Medulla oblongata (tissue), 1 donor: ENCODE measurements around the gene MT3.
A peak's percentile ranks its signal among the peaks of the same experiment; 100 is the strongest.
"Not testable (repeated sequence)": the region's sequence is repeated elsewhere in the genome, so short reads cannot be mapped to it uniquely, and the experiment has no call there.

Source experiments
- DNase-seq: peaks from one replicate; pipeline ENCODE4 v3.0.0-alpha.2; 2015; ENCODE audit errors: extremely low spot score

The MT3 gene

DNA sequence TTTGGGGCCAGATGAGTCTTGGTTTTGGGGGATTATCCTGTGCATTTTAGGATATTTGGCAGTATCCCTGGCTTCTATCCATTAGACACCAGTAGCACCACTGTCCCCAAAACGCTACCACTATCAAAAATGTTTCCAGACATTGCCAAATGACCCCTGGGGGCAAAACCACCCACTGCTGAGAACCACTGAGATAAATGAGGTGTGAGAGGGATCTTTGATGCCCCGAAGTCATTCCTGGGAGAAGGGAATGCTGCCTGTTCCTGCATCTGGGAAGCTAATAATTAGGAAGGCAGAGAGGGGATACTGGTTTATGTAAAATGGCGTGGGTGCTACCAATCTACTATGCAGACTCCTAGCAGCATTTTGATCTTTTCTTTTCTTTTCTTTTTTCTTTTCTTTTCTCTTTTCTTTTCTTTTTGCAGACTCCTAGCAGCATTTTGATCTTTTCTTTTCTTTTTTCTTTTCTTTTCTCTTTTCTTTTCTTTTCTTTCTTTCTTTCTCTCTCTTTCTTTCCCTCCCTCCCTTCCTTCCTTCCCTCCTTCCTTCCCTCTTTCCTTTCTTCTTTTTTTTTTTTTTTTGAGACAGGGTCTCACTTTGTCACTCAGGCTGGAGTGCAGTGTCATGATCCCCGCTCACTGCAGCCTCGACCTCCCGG, 8.8 kb upstream of the MT3 start:
- DNase-seq = no peak

DNA sequence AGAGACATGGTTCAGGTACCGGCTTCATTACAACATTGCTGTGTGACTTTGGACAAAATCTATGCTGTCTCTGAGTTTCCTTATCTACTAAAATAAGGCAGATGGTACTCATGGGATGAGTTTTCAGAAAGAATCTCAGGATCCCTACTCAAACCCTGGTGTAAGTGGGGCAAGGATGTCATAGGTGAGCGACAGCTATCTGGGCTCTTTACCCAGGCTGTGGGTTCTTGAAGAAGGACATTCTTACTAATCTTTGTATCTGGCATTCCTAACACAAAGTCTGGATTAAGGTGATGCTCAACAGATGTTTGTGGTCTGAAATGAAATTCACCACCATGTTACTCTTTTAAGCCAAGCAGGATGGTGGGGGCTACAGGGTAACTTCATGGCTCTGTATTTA, 6.4 kb upstream of the MT3 start:
- DNase-seq = not testable (repeated sequence)

DNA sequence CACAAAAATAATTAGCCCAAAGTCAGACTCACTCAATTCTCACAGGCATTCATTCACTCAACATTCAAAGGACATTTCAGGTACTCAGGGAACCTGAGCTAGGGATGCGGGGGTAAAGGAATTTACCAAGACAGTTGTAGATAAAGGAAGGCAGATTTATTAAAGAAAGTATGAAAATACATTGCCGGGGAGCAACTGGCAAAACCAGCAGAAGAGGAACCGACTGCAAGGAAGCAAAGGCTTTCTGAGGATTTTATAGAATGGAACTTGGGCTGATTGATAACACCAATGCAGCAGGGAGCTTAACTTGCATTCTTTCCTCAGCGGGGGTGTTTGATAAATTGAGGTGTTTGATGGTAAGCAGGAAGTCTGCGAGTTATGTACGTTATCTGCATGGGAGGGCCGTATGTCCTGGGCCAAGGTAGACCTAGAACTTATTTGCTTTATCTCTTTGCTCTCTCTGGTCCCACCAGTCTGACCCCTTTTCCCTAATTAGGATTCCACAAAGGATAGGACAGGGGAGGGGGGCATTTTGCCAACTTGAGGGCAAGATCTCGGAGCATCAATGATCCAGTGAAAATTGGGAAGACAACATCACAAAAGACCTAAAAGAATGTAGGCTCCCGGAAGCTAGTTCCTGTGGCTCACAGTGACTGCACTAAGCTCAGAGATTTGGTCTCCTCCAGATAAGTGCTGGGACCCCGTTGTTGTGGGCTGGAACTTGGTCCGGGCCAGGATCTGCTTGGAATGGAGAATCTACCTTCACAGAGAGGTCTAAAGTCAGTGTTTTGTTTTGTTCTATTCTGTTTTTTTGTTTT, 5.8 kb upstream of the MT3 start:
- no peak for DNase-seq

DNA sequence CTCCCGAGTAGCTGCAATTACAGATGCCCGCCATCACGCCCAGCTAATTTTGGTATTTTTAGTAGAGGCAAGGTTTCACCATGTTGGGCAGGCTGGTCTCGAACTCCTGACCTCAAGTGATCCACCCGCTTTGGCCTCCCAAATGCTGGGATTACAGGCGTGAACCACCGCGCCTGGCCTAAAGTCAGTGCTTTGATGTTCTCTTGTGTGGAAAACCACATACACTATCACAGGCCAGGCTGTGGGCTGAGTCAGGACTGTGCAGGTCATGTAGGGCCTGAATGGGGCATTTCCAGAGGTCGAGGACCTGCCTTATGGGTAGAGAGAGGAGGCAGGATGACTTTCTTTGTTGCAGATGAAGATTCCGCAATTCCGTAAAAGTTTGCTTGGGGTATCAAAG, 5.1 kb upstream of the MT3 start:
- DNase-seq = no peak

DNA sequence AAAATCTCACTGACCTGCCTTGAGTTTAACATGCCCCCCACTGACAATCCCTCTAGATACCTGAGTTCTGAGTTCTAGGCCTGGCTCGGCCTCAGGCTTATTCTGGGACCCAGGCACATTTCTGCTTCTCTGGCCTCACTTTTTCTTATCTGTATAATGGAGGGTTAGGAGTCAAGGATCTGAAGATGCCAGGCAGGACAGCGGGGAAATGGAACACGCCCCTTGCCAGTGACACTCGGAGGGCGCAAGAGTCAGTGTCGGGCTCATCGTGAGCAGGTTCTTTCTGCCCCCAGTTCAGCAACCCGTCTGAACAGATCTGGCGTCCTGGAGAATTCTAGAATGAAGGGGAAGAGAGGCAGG, 567 bp upstream of the MT3 start:
- DNase-seq = no peak

DNA sequence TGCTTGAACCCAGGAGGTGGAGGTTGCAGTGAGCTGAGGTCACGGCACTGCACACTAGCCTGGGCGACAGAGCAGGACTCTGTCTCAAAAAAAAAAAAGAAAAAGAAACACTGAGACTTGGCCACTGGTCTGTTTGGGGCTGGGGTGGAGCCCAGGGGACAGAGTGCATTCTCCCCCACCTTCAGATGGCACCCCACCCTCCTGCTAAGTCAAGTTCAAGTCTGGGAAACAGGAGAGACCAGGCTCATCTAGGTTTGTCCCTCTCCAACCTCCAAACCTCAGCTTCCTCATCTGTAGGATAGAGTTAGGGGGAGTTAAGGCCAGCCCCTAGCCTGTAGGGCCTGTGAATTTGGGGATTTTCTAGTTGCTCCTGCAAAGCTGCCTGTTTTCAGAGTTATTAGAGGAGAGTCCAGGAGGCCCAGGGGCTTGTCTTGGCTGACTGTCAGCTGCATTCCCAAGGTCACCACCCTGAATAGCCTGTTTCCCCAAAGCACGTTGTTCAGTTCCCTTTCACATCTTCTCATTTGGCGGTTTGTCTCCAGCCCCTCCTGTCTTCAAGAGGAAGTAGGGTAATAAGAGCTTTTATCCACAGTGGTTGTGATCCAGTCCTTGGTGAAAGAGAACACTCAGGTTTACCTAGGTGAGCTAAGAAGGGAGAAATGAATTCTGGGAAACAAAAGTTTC, 2.2 kb downstream of the MT3 start:
- DNase-seq = peak; percentile 49

DNA sequence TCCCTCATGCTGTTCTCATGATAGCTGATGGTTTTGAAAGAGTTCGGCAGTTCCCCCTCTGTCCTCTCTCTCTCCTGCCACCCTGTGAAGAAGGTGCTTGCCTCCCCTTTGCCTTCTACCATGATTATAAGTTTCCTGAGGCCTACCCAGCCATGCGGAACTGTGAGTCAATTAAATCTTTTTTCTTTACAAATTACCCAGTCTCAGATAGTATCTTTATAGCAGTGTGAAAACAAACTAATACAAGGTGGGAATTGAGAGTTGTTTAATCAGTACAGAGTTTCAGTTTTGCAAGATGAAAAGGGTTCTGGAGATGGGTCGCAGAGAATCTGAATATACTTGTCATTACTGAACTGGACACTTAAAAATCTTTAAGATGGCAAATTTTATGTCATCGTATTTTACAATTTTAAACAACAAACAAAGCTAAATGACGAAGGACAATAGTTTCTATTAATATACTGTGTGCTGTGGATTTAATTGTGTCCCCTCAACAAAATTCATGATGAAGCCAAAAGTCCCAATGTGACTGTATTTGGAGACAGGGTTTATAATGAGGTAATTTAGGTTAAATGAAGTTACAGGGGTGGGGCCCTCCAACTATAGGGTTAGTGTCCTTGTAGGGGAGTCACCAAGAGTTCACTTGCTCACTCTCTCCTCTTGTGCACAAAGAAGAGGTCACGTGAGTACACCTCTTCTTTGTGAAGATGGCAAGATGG, 4.4 kb downstream of the MT3 start:
- no peak for DNase-seq

DNA sequence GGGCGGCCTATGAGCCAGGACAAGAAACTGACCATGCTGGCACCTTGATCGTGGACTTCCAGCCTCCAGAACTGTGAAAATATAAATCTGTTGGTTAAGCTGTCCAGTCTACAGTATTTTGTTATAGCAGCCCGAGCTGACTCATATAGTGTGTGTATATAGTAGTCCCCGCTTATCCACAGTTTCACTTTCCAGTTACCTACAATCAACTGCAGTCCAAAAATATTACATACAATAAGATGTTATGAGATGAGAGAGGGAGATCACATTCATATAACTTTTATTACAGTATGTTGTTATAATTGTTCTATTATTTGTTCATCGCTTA, 4.9 kb downstream of the MT3 start:
- DNase-seq = no peak

DNA sequence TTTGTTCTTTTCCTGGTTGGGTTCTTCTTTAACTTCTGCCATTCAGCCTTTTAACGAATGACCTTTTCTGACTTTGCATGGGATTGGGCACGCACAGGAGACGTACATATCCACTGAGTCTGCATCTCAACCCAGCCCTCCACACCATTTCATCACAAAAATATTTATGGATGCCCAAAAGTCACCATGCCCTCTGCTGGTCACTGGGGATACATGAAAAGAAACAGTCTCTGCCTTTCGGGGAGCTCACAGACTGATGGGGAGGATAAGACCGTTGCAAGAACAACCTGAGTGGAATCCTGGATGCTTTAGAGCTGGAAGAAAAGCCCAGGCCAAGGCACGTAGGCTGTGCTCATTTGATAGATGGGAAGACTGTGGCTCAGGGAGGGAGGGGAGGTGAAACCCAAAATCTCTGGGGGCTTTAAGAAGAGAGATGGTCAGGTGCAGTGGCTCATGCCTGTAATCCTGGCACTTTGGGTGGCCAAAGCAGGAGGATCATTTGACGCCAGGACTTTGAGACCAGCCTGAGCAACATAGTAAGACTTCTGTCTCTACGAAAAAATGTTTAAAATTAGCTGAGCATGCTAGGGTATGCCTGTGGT, 11.2 kb downstream of the MT3 start:
- DNase-seq = peak; percentile 89

DNA sequence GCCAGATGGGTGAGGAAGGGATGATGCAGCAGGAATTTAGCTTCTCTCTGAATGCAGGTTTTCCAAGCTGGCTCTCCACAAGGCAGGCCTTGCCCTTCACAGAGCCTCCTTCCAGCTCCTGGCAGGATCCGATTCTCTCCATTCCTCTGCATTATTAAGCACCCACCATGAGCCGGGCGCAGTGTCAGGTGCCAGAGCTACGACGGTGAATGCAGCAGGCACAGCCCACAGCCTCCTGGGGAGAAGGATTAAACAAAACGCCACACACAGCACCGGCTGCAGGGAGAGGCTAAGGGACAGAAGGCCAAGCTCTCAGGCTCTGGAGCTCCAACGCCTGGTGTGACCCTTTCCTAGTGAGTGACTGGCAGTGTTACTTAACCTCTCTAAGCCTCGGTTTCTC, 12.0 kb downstream of the MT3 start:
- DNase-seq = no peak

DNA sequence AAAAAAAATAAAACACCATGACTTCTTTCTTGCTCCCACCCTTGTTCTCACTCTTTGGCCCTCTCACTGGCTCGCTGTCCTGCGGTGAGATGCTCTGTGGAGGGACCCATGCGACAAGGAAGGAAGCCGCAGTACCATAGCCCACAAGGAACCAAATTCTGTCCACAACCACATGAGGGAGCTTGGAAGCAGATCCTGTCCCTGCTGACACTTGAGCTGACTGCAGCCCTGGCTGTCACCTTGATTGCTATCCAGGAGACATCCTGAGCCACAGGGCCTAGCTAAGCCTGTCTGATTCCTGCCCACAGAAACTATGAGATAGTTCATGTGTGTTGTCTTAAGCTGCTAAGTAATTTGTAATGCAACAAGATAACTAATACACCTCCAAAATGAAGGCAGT, 14.3 kb downstream of the MT3 start:
- DNase-seq = peak; percentile 74

DNA sequence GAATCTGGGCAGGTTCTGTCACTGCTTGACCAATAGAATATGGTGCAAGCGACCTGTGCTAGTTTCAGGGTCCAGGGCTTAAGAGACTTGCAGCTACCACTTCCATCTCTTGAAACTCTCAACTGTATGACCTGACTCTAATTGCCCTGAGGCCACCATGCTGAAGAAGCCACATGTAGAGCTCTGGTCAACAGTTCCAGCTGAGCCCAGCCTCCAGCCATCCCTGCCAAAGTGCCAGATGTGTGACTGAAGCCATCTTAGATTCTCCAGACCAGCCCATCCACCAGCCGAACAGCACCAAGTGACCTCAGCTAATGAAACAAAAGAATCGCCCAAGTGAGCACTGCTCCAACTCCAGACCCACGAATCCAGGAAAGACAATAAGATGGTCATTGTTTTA, 15.6 kb downstream of the MT3 start:
- DNase-seq = no peak

DNA sequence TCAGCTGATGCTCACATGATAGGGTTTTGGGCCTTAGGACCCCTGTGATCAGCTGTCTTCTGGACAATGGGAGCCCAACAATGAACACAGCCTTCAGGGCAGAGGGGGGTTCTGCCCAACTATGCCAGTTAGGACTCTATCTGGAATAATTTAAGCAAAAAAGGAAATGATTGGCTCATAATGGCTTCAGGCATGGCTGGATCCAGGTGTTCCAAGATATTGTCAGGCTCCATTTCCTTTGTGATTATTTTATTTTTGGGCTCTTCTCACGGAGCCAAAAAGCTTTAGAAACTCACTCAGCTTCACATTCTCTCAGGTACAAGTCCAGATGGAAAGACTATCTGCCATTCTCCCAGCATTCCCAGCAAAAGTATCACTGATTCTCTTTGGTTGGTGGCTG, 16.1 kb downstream of the MT3 start:
- DNase-seq = no peak

DNA sequence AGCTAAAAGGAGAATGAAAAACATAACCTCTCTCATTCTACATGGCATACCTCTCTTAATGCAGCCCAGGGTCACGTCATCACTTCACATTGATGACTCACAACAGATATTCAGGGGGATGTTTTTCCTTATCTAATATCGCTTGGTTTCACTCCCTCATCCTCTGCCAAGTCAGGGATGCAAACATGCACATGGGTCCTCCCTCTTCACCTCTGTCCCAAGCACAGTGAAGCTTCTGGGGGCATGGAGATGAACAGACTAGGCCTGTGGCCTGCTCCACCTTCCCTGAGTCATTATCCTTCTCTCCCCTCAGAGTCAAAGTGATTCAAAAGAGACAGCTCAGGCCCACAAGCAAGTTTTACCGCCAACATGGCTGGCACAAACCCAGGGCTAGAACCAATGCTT, 16.7 kb downstream of the MT3 start:
- no peak for DNase-seq

DNA sequence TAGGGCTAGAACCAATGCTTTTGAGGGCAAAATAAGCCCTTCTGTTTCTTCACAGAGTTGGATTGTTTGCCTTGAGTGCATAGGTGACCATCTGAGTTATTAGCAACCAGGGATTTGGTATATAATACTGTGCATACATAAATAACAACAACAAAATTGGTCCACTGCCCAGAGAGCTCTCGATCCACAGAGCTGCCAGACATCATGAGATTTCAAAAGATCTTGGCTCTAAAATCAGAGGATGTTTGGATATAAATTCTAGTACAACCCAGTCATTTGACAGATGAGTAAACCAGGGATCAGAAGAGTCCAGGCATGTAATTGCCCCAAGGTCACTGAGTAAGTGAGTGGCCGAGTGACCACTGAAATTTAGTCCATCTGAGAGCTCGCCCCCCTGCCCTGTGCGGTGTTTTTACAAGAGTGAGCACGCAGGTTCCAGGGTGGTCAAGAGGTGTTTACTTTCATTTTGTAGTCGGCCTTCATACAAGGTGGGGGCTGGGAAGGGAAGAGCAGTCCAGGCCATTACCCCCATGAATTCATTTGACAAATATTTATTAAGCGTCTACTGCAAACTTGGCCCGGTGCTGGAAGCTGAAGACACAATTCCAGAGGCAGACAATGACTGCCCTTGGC, 17.3 kb downstream of the MT3 start:
- peak; percentile 50 for DNase-seq

DNA sequence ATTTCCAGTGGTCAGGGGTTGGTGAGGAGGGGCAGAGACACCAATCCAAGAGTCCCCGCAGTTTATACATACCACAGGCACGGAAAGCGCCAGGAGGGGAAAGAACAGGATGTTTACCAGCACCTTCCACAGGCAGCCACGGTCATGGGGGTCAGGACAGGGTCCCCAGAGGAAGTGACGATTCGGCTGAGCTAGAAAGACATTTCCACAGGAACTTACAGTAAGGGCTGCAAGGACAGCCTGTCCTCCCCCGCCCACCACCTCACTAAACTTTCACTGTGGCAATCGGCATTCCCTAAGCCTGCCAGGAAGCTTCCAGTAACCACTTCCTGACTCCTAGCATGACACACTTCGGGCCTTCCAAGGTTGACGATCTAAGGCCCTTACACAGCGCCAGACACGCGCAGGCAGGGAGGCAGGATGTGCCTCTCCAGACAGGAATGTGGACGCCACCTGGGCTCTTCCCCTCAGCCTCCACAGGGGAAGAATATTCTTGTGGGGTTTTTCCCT, 17.8 kb downstream of the MT3 start:
- peak; percentile 47 for DNase-seq

DNA sequence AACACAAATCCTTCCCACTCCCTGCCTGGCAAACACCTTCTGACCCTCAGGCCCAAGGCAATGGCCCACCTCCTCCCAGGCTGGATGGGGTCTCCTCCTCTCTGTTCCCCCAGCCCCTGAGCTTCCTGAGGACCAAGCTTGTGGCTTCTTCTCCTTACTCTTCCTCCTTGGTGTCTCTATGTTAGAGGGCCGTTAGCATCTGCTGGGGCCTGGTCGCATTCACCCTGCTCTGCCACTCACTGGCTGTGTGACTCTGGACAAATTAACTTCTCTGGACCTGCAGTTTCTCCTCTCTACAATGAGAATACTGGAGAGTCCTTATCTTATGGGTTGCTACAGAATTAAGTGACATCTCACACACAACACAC, 18.3 kb downstream of the MT3 start:
- DNase-seq = peak; percentile 23

DNA sequence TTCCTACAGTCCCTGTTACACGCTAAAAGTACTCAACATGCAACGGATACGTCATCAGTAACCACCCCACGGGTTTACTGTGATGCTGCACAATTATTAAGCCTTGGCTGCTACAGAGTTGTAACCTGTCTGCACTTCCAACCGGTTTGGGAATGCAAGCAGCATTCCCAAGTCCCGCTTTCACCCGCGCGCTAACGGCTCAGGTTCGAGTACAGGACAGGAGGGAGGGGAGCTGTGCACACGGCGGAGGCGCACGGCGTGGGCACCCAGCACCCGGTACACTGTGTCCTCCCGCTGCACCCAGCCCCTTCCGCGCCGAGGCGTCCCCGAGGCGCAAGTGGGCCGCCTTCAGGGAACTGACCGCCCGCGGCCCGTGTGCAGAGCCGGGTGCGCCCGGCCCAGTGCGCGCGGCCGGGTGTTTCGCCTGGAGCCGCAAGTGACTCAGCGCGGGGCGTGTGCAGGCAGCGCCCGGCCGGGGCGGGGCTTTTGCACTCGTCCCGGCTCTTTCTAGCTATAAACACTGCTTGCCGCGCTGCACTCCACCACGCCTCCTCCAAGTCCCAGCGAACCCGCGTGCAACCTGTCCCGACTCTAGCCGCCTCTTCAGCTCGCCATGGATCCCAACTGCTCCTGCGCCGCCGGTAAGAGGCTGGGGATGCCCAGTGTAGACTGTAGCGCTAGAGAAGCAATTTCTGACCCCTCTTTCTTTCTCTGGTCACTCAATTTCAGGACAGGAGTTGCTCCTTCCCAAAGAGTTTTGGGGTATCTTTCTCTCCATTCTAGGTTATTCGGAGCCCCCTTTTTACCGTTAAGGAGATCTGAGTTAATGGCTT, 18.9 kb downstream of the MT3 start, which contains the start of gene MT2A:
TSS of gene MT2A (plus strand) at position 542 of the 833 bp plus-strand sequence. CDS start at position 614, 72 bp downstream.
- peak; percentile 93 for DNase-seq

DNA sequence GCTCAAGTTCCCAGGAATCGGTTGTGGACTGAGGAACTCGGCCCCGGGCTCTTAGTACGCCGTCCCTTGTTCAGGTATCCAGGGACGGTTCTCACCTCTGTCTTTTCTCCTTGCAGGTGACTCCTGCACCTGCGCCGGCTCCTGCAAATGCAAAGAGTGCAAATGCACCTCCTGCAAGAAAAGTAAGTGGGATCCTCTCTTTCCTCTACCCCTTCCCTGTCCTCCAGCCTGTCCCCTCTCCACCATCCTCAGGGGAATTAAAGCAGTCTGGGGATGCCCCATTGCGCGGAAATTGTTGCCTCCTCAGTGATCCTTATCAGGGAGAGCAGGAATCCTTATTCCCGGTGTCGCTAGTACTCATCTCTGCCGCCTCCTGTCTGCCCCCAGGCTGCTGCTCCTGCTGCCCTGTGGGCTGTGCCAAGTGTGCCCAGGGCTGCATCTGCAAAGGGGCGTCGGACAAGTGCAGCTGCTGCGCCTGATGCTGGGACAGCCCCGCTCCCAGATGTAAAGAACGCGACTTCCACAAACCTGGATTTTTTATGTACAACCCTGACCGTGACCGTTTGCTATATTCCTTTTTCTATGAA, 19.6 kb downstream of the MT3 start:
- no peak for DNase-seq

DNA sequence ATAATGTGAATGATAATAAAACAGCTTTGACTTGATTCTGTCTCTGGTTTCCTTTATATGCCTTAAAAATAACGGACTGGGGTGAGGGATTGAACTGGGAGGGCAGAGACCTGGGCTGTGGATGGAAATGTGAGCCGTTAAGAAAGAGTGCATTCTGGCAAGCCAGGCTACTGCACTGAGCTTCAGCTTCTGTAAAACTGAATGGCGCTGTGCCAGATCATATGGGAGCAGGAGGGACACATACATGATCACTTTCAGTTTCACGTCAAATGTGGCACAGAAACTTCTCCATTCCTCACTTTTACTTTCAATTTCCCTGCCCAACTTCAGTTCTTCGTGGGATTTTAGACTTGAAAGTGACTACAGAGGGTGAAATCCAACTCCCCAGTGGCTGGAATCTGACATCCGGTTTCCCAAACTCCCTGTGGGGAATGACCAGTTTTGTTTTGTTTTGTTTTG, 20.2 kb downstream of the MT3 start:
- peak; percentile 92 for DNase-seq
